Activated CD8-positive, alpha-beta T cell treated with anti-CD3 and anti-CD28 coated beads for 36 hours (primary cell): ENCODE data around the gene ECD. TPM values are rescaled to one million over a fixed set of nuclear protein-coding genes. Genes with fewer than 3 reads are reported as not detected.

Source experiments
- ATAC-seq: fragments of 200-7000 bp; cut with Tn5 transposase; one replicate; pipeline ENCODE4 v1.10.0; 2021; ENCODE audit warnings: mild to moderate bottlenecking, moderate library complexity
- CTCF ChIA-PET: fragments of 350-600 bp; sonication (Branson Sonifier 250); formaldehyde crosslinking; loops from one replicate; lab custom pipeline; 2021; ENCODE audit warnings: antibody characterized with exemption; lab: Charles Lee
- POLR2A ChIA-PET: fragments of 350-600 bp; sonication (Branson Sonifier 250); formaldehyde crosslinking; loops from one replicate; lab custom pipeline; 2021; ENCODE audit warnings: antibody characterized with exemption; lab: Charles Lee
- DNase-seq: peaks from one replicate; pipeline ENCODE4 v3.0.0-alpha.2; 2020
- H3K27ac Mint-ChIP-seq: one replicate; pipeline ENCODE4 v1.8.0; 2021; ENCODE audit warnings: mild to moderate bottlenecking, mixed read lengths
- H3K27me3 Mint-ChIP-seq: one replicate; pipeline ENCODE4 v1.8.0; 2021; ENCODE audit warnings: mixed read lengths
- H3K36me3 Mint-ChIP-seq: one replicate; pipeline ENCODE4 v1.8.0; 2021; ENCODE audit warnings: low read depth, mixed read lengths
- H3K4me1 Mint-ChIP-seq: one replicate; pipeline ENCODE4 v1.8.0; 2021; ENCODE audit warnings: low read depth, mixed read lengths
- H3K4me3 Mint-ChIP-seq: one replicate; pipeline ENCODE4 v1.8.0; 2021; ENCODE audit warnings: mild to moderate bottlenecking, moderate library complexity, mixed read lengths
- H3K9me3 Mint-ChIP-seq: one replicate; pipeline ENCODE4 v1.8.0; 2021; ENCODE audit warnings: mixed read lengths
- intact Hi-C: fragments of 100-400 bp; cut with micrococcal nuclease; formaldehyde crosslinking; loops from one replicate; pipeline ENCODE4 v1.10.0; 2022
- total RNA-seq, 2 experiments: library from RNA; stranded (reverse); gene quantifications; one replicate each; pipeline ENCODE4 v1.2.3, GENCODE V29; 2021
- TF ChIP-seq, protein P1 (sequence below): fragments of 200-600 bp; IDR thresholded peaks from one replicate; pipeline ENCODE4 v1.8.0; 2022; ENCODE audit warnings: antibody characterized with exemption, mild to moderate bottlenecking

The ECD gene
- total RNA-seq, 2 experiments from 2014 or later: 31.8 to 33.9 TPM

DNA sequence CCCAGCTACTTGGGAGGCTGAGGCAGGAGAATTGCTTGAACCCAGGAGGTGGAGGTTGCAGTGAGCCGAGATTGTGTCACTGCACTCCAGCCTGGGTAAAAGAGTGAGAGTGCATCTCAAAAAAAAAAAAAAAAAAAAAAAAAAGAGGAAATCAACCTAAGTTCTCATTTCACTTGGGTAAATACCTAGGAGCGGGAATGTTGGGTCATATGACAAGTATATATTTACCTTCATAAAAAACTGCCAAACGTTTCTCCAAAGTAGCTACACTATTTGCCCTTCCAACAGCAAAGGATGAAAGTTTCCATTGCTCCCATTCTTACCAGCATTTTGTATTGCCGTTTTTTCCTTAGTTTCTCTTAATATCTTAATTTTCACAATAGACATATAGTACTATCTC is 81.0 kb downstream of the ECD start:
- intact Hi-C loops: no loop called here
- Mint-ChIP-seq H3K9me3 (no peaks in the 10 kb centered on the region), H3K36me3 (peaks cover 17% of the 10 kb centered on the region), H3K4me1 (peaks cover 25% of the 10 kb centered on the region), H3K27me3 (no peaks in the 10 kb centered on the region), H3K4me3 (no peak overlapping the region), H3K27ac (no peak overlapping the region)
- POLR2A ChIA-PET: no interaction called here
- DNase-seq: no peak
- TF ChIP-seq, protein P1, sequence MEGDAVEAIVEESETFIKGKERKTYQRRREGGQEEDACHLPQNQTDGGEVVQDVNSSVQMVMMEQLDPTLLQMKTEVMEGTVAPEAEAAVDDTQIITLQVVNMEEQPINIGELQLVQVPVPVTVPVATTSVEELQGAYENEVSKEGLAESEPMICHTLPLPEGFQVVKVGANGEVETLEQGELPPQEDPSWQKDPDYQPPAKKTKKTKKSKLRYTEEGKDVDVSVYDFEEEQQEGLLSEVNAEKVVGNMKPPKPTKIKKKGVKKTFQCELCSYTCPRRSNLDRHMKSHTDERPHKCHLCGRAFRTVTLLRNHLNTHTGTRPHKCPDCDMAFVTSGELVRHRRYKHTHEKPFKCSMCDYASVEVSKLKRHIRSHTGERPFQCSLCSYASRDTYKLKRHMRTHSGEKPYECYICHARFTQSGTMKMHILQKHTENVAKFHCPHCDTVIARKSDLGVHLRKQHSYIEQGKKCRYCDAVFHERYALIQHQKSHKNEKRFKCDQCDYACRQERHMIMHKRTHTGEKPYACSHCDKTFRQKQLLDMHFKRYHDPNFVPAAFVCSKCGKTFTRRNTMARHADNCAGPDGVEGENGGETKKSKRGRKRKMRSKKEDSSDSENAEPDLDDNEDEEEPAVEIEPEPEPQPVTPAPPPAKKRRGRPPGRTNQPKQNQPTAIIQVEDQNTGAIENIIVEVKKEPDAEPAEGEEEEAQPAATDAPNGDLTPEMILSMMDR: no peak
- ATAC-seq: no peak
- CTCF ChIA-PET: no interaction called here

- H3K36me3 Mint-ChIP-seq: peaks cover 18% of the 10 kb centered on the region
- POLR2A ChIA-PET: interaction anchor here (0.7 kb wide), 1 partner anchor 326 kb away, joined by 3 read pairs; no protein-coding TSS in a partner anchor
These were observed 83.6 kb downstream of the ECD start for GRCh38 chr10:73084209-73084608.

More at GRCh38 chr10:73084209-73084608, 83.6 kb downstream of the ECD start:
- intact Hi-C loops: no loop called here
- TF ChIP-seq, protein P1: no peak
- H3K27me3 Mint-ChIP-seq: no peaks in the 10 kb centered on the region
- DNase-seq (no peak), ATAC-seq (no peak)
- no peak overlapping the region for H3K4me3 Mint-ChIP-seq
- CTCF ChIA-PET: interaction anchor here (1.5 kb wide), 1 partner anchor 23 kb away, joined by 5 read pairs; no protein-coding TSS in a partner anchor
- peaks cover 25% of the 10 kb centered on the region for H3K4me1 Mint-ChIP-seq
- no peak overlapping the region for H3K27ac Mint-ChIP-seq
- no peaks in the 10 kb centered on the region for H3K9me3 Mint-ChIP-seq

Other genes with a start within 250 kb of the ECD start
- not detected for gene PLA2G12B, start 213.2 kb downstream of the ECD start, total RNA-seq
- 10 to 100 TPM; 72.2 to 72.3 TPM for gene P4HA1, start 71.1 kb downstream of the ECD start, total RNA-seq
- 1 to 10 TPM; 2.3 to 2.4 TPM for gene NUDT13, start 57.6 kb downstream of the ECD start, total RNA-seq
- 10 to 100 TPM; 13.0 to 13.3 TPM for gene FAM149B1, start 111 bp upstream of the ECD start, total RNA-seq
- 10 to 100 TPM; 40.9 to 42.2 TPM for gene DNAJC9, start 79.2 kb upstream of the ECD start, total RNA-seq
- 100 to 1,000 TPM; 127 to 132 TPM for gene MRPS16, start 84.6 kb upstream of the ECD start, total RNA-seq
- gene CFAP70, start 190.9 kb upstream of the ECD start, total RNA-seq: under 1 TPM; 0.51 to 0.59 TPM
- gene ANXA7, start 246.1 kb upstream of the ECD start, total RNA-seq: 100 to 1,000 TPM; 101 to 103 TPM